Measurements from ENCODE around the gene RBM15B.

GRCh38 chr3:51384726-51385473 is 6.2 kb upstream of the RBM15B start, which contains the start of gene MANF:
- TF ChIP-seq EP300 (IDR thresholded peaks at IDR 0.05; ENCODE audit: borderline replicate concordance) (0 out of 2 replicates have a peak, but pooled peaks have one; percentile 9), CEBPB (IDR thresholded peaks at IDR 0.05) (no peak), MAX (IDR thresholded peaks at IDR 0.05) (peak; percentile 65)
